SK-N-SH treated with all-trans-retinoic acid at 6 μM for 48 hours (cell line): ENCODE data around the gene VSTM4.

Experiments used
- ARNTL ChIP-seq: fragments of 450-650 bp; formaldehyde crosslinking; IDR thresholded peaks from 2 replicates; pipeline ENCODE4 v1.5.0; 2020; ENCODE audit warnings: low read depth, mild to moderate bottlenecking, moderate library complexity, borderline replicate concordance
- ISL1 ChIP-seq: fragments of 250-450 bp; sonication (Bioruptor Pico); IDR thresholded peaks from 2 replicates; pipeline ENCODE4 v2.1.2; 2022; ENCODE audit warnings: mild to moderate bottlenecking, moderate library complexity
- OSR1 ChIP-seq: fragments of 250-450 bp; sonication (Bioruptor Pico); IDR thresholded peaks from 2 replicates; pipeline ENCODE4 v1.8.0; 2022; ENCODE audit warnings: moderate library complexity, mild to moderate bottlenecking, inconsistent platforms
- PATZ1 ChIP-seq: fragments of 250-450 bp; sonication (Bioruptor Pico); IDR thresholded peaks from 2 replicates; pipeline ENCODE4 v1.8.0; 2020; ENCODE audit warnings: mild to moderate bottlenecking, moderate library complexity, borderline replicate concordance
- ZFP30 ChIP-seq: fragments of 450-650 bp; formaldehyde crosslinking; IDR thresholded peaks from 2 replicates; pipeline ENCODE4 v1.5.0; 2022; ENCODE audit warnings: mild to moderate bottlenecking, moderate library complexity
- ZNF565 ChIP-seq: fragments of 450-650 bp; formaldehyde crosslinking; conservative IDR thresholded peaks from 2 replicates; pipeline ENCODE4 v1.5.0; 2020; ENCODE audit warnings: low read depth, mild to moderate bottlenecking, moderate library complexity

- TF ChIP-seq ARNTL (CRISPR knock-in tag), result no peak
- TF ChIP-seq PATZ1, result no peak
- no peak for TF ChIP-seq ZNF565 (CRISPR knock-in tag)
- TF ChIP-seq ISL1 (CRISPR knock-in tag), result no peak
- no peak for TF ChIP-seq ZFP30 (CRISPR knock-in tag)
- TF ChIP-seq OSR1, result no peak
Observed at GRCh38 chr10:49133706-49134248, 18.5 kb upstream of the VSTM4 start, which contains the start of gene FAM170B.
